Measurements from ENCODE around the gene ROCK2.

GRCh38 chr2:11389551-11390398 lies 45.3 kb upstream of the ROCK2 start:
- TF ChIP-seq CTCF (tag by site-specific recombination; IDR thresholded peaks at IDR 0.05), result no peak
- TF ChIP-seq ZBTB8A (tag by site-specific recombination; IDR thresholded peaks at IDR 0.05), result no peak

Data from HEK293 (cell line).